ENCODE measurements around the gene TRIM32. TPM values are rescaled to one million over a fixed set of nuclear protein-coding genes. Genes with fewer than 3 reads are reported as not detected.

The TRIM32 gene
- total and polyA plus RNA-seq, 2 donors (not counting 1 experiment from before 2014, with no cell fraction given) = 3.6 to 14.1 TPM

DNA sequence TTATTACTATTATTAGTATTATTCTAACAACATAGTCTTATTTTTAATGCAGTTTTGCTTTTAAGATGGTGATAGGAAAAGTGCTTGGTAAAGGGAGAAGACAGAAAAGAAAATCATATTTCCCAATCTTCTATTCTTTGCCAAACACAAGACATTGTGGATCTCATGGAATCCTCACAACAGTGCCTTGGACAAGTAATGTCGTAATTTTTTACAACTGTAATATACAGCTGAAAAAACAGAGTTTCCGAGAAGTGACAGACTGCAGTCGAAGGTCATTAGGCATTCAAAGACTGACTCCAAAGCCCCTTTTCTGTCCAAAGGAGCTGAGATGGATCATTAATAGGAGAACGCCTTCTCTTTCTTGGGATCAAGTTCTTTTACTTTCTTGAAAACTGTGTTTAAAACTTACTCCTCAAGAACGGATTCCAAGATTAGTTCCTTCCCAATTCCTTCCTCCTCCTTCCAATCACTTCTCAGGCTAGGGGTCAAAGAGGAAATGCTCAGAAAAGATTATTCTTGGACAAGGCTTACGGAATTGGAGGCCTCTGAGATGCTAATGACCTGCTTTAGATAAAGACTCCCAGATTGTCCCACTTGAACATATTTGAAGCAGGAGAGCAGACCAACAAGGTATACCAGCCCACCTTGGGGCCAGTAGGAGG lies 24.3 kb upstream of the TRIM32 start:
- WGBS (ENCODE audit: insufficient coverage) = 82% methylated on average over 2 of the region's 6 CpGs
- intact Hi-C loops (cut with micrococcal nuclease) = no loop called here
- ATAC-seq (ENCODE audit: low read depth) (no peak), DNase-seq (no peak)
- H3K9ac ChIP-seq (ENCODE audit: low read length) = no peak overlapping the region
- POLR2A ChIA-PET = no interaction called here
- H2AFZ ChIP-seq (ENCODE audit: insufficient read depth, low read depth, low read length, poor library complexity, severe bottlenecking) = no peak overlapping the region
- no peaks in the 10 kb centered on the region for H3K36me3 ChIP-seq (replicated peaks in 1 of 2; ENCODE audit: control extremely low read depth in 1 of 2, control insufficient read depth in 1 of 2, extremely low read depth in 1 of 2, insufficient read depth in 2 of 2, low read length in 1 of 2)
- no peak overlapping the region for H3K27ac ChIP-seq (ENCODE audit: low read length in 2 of 2)
- H3K79me2 ChIP-seq (ENCODE audit: control insufficient read depth, insufficient read depth, low read length) = no peaks in the 10 kb centered on the region
- H3K4me1 Mint-ChIP-seq = no peaks in the 10 kb centered on the region
- no peak overlapping the region for H3K4me3 ChIP-seq (ENCODE audit: control extremely low read depth in 1 of 5, extremely low read depth in 1 of 5, insufficient read depth in 1 of 5, low read depth in 2 of 5, low read length in 4 of 5)
- no peaks in the 10 kb centered on the region for H3K4me1 ChIP-seq (ENCODE audit: control insufficient read depth in 2 of 2, insufficient read depth in 2 of 2, low read length in 2 of 2)
- TF ChIP-seq, protein P1, sequence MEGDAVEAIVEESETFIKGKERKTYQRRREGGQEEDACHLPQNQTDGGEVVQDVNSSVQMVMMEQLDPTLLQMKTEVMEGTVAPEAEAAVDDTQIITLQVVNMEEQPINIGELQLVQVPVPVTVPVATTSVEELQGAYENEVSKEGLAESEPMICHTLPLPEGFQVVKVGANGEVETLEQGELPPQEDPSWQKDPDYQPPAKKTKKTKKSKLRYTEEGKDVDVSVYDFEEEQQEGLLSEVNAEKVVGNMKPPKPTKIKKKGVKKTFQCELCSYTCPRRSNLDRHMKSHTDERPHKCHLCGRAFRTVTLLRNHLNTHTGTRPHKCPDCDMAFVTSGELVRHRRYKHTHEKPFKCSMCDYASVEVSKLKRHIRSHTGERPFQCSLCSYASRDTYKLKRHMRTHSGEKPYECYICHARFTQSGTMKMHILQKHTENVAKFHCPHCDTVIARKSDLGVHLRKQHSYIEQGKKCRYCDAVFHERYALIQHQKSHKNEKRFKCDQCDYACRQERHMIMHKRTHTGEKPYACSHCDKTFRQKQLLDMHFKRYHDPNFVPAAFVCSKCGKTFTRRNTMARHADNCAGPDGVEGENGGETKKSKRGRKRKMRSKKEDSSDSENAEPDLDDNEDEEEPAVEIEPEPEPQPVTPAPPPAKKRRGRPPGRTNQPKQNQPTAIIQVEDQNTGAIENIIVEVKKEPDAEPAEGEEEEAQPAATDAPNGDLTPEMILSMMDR (IDR thresholded peaks at IDR 0.05) = no peak
- TF ChIP-seq EZH2 (IDR thresholded peaks at IDR 0.05; ENCODE audit: borderline replicate concordance, insufficient read depth, low read depth, low read length, poor library complexity, severe bottlenecking) = no peak
- H3K27ac Mint-ChIP-seq = no peak overlapping the region
- no peaks in the 10 kb centered on the region for H3K27me3 Mint-ChIP-seq
- H3K4me2 ChIP-seq (replicated peaks; ENCODE audit: low read depth, low read length, poor library complexity, severe bottlenecking) = no peak overlapping the region
- CTCF ChIA-PET = interaction anchor here (3.7 kb wide), 1 partner anchor 1070 kb away, joined by 22 read pairs; no protein-coding TSS in a partner anchor
- H3K27me3 ChIP-seq (replicated peaks in 1 of 4; ENCODE audit: control extremely low read depth in 1 of 4, control insufficient read depth in 3 of 4, insufficient read depth in 4 of 4, low read length in 3 of 4) = no peaks in the 10 kb centered on the region
- no peaks in the 10 kb centered on the region for H4K20me1 ChIP-seq (ENCODE audit: control insufficient read depth, insufficient read depth, low read length, poor library complexity, severe bottlenecking)
- no peaks in the 10 kb centered on the region for H3K9me3 ChIP-seq (ENCODE audit: control extremely low read depth in 1 of 3, control insufficient read depth in 2 of 3, insufficient read depth in 1 of 3, low read length in 2 of 3)
- no peak overlapping the region for H3K4me3 Mint-ChIP-seq
- H3K9me3 Mint-ChIP-seq (ENCODE audit: insufficient read depth) = no peaks in the 10 kb centered on the region

GRCh38 chr9:116663581-116663980 lies 23.5 kb upstream of the TRIM32 start:
- Mint-ChIP-seq H3K27ac (no peak overlapping the region), H3K27me3 (no peaks in the 10 kb centered on the region), H3K9me3 (ENCODE audit: insufficient read depth) (no peaks in the 10 kb centered on the region), H3K4me1 (no peaks in the 10 kb centered on the region), H3K4me3 (no peak overlapping the region)
- no CpG with 5 or more reads among the region's 1 CpG for WGBS (ENCODE audit: insufficient coverage)
- H3K79me2 ChIP-seq (ENCODE audit: control insufficient read depth, insufficient read depth, low read length) = no peaks in the 10 kb centered on the region
- H3K9ac ChIP-seq (ENCODE audit: low read length) = no peak overlapping the region
- H3K36me3 ChIP-seq (replicated peaks in 1 of 2; ENCODE audit: control extremely low read depth in 1 of 2, control insufficient read depth in 1 of 2, extremely low read depth in 1 of 2, insufficient read depth in 2 of 2, low read length in 1 of 2) = no peaks in the 10 kb centered on the region
- no peaks in the 10 kb centered on the region for H3K9me3 ChIP-seq (ENCODE audit: control extremely low read depth in 1 of 3, control insufficient read depth in 2 of 3, insufficient read depth in 1 of 3, low read length in 2 of 3)
- no peaks in the 10 kb centered on the region for H3K4me1 ChIP-seq (ENCODE audit: control insufficient read depth in 2 of 2, insufficient read depth in 2 of 2, low read length in 2 of 2)
- no peak for TF ChIP-seq EZH2 (IDR thresholded peaks at IDR 0.05; ENCODE audit: borderline replicate concordance, insufficient read depth, low read depth, low read length, poor library complexity, severe bottlenecking)
- H4K20me1 ChIP-seq (ENCODE audit: control insufficient read depth, insufficient read depth, low read length, poor library complexity, severe bottlenecking) = no peaks in the 10 kb centered on the region
- H2AFZ ChIP-seq (ENCODE audit: insufficient read depth, low read depth, low read length, poor library complexity, severe bottlenecking) = no peak overlapping the region
- no peaks in the 10 kb centered on the region for H3K27me3 ChIP-seq (replicated peaks in 1 of 4; ENCODE audit: control extremely low read depth in 1 of 4, control insufficient read depth in 3 of 4, insufficient read depth in 4 of 4, low read length in 3 of 4)
- H3K4me2 ChIP-seq (replicated peaks; ENCODE audit: low read depth, low read length, poor library complexity, severe bottlenecking) = no peak overlapping the region
- no peak for ATAC-seq (ENCODE audit: low read depth)
- CTCF ChIA-PET = interaction anchor here (3.7 kb wide), 1 partner anchor 1070 kb away, joined by 22 read pairs; no protein-coding TSS in a partner anchor
- H3K4me3 ChIP-seq (ENCODE audit: control extremely low read depth in 1 of 5, extremely low read depth in 1 of 5, insufficient read depth in 1 of 5, low read depth in 2 of 5, low read length in 4 of 5) = no peak overlapping the region
- intact Hi-C loops (cut with micrococcal nuclease) = no loop called here
- POLR2A ChIA-PET = no interaction called here
- H3K27ac ChIP-seq (ENCODE audit: low read length in 2 of 2) = no peak overlapping the region
- no peak for DNase-seq
